Stimulated activated CD4-positive, alpha-beta T cell treated with anti-CD3 and anti-CD28 coated beads, Interleukin-15, amount 100 ng/mL, for 24 hours (primary cell): Measurements from ENCODE around the gene RGS3.
"Not testable (repeated sequence)": the region's sequence is repeated elsewhere in the genome, so short reads cannot be mapped to it uniquely, and the experiment has no call there.

Experiments used
- DNase-seq: peaks from one replicate; pipeline ENCODE4 v3.0.0-alpha.2; 2020

The RGS3 gene

GRCh38 chr9:113532809-113533190 is 69.3 kb downstream of the RGS3 start:
- no peak for DNase-seq

DNA sequence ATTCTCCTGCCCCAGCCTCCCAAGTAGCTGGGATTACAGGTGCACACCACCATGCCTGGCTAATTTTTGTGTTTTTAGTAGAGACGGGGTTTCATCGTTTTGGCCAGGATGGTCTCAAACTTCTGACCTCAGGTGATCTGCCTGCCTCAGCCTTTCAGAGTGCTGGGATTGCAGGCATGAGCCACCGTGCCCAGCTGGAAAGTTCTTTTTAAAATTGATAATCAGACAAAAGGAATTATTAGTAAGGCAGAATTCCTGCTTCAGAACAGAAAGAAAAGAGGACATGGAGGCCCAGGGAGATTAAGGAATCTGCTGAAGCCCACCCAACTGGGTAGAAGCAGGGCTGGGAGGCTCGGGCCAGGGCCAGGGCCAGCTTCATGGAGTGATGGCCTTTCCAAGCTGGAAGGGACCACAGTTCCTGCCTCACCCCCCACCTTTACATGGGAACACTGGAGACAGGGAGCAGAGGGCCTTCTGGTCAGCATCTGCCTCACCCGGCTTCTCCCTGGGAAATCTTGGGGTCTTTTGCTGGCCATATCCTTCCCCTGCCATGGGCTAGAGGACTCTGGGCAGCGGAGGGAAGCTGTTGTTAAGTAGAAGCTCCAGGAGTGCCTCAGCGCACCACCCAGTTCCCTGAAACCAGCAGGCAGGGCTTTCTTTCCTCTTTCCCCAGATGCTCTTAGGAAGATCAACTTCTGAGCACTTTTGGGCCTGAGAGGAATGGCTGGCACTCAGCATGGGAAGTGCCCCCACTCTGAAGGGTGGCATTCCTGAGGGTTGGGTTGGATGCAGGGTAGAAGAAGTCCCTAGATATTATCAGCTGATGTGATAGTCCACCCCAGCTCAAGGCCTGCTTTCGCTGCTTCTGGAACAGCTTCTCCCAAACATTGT is 70.1 kb downstream of the RGS3 start:
- no peak for DNase-seq

DNA sequence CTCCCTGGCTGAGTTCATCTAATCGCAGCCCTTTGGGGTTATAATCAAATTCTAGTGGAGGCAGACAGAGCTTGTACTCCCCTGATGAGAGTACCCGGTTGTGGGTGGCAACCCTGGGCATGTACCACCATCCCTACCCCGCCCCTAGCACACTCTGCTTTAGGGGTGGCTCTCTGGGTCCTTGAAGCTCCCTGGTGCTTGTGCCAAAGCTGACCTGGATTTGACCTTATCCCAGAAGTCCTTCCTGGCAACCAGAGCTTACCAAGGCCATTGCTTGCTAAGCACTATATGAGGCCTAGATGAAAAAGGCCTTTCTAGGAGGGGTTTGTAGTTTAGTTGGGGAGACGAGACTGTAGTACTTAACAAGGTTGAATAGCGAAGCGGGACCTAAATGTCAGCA is 72.2 kb downstream of the RGS3 start:
- no peak for DNase-seq

DNA sequence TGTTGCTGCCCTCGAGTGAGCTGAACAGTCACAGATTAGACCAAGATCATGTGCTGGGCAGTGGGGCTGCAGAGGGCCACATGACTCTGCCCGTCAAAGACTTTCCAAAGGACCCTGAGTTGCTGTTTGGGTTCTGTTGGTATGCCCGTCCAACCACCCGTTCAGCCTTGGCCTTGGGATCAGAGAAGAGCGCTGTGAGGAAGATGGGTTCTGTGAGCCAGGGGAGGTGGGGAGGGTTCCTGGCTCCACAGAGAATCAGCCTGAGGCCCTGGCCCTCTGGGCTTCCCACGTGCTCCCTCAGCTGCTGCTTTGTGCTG is 72.6 kb downstream of the RGS3 start:
- DNase-seq = no peak

DNA sequence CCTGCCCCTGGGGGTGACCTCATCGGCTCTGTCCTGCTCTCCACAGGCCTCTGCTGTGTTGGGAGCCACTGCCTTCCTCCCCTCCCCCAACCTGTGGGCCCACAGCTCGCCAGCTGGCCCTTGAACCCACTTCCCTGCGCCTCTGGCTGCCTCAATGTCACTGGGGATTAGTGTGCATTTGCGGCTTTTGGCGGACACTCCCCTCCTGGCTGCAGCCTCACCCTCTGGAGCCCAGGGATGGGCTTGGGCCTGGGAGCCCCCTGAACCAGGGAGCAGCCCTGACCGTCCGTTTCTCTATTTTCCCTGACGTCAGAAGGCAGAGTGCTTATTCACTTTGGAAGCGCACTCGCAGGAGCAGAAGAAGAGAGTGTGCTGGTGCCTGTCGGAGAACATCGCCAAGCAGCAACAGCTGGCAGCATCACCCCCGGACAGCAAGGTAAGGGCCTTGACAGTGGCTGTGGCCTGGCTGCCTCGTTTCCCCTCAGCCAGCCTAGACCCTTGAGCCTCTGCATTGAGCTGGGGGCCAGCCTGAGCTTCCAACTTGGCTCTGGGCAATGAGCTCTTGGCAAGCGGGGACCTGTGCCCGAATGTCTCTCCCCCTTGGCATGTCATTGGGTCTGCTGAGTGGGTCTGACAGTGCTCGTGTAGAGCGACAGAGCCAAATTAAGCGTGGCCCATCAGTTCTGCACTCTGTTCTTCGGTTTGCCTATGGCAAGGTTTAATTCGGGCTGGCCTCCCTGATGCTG is 73.1 kb downstream of the RGS3 start:
- no peak for DNase-seq

GRCh38 chr9:113537229-113537810 is 73.8 kb downstream of the RGS3 start:
- DNase-seq = no peak

GRCh38 chr9:113538131-113538530 is 74.6 kb downstream of the RGS3 start:
- no peak for DNase-seq

DNA sequence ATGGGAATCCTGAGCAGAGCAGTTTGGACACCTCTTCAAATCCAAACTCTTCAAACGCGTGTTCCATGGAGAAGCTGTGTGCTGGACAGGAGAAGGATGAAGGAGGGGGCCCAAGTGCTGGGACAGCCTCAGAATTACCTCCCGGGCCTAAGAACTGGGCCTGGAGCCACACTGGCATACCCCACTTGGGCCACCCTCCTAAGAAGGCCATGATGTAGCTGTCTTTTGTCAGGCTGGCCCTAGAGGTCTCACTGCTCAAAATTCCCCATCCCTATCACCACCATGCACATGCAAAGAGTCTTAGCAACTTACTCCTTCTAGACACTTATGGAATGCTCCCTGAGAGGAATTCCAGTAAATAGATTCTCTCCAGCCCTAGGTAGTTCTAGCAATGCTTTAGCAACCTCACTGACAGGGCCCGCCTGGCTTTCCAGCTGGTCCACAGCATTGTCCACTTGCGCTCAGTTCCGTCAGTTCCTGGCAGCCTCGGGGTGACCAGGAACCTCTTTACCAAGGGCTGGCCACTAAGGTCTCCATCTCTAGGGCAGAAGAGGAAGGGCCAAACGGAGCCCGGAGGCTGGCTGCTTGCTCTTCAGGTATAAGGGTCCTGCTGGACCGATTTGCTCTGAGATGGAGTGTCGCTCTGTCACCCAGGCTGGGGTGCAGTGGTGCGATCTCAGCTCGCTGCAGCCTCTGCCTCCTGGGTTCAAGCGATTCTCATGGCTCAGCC is 75.3 kb downstream of the RGS3 start:
- no peak for DNase-seq

GRCh38 chr9:113540466-113540865 is 76.9 kb downstream of the RGS3 start:
- no peak for DNase-seq

DNA sequence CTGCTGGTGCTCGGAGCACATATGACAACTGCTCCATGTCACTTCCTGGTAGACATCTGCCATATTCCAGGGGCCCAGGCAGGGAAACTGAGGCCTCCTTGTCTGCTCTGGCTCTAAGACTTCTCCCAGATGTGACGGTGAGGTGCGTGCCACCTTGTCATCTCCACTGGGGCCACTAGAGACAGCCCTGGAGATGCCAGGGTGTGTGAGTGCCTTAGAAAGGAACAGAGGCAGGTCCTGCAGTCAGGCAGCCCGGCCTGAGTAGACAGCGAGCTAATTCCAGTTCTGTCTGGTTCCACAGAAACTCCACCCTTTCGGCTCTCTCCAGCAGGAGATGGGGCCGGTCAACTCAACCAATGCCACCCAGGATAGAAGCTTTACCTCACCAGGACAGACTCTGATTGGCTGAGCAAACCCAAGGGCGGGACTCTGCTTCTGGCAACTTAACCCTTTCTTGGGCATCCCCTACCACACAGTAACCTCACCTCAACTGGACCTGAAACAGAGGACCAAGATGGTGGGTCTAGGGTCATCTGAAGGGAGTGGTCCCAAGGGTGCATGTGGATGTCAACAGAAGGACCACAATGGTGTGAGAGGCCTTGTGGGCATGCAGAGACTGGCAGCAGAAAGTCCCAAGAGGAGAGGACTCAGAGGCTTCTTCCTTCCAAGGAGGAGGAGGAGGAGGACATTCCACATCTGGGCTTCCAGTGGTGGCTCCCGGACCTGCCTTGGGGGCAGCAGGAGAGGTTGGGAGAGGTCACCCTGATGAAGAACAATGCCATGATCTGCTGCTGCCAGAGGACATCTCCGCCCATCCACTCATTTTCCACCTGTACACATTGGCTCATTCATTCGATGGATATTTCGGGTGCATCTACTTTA is 77.7 kb downstream of the RGS3 start:
- DNase-seq = no peak

DNA sequence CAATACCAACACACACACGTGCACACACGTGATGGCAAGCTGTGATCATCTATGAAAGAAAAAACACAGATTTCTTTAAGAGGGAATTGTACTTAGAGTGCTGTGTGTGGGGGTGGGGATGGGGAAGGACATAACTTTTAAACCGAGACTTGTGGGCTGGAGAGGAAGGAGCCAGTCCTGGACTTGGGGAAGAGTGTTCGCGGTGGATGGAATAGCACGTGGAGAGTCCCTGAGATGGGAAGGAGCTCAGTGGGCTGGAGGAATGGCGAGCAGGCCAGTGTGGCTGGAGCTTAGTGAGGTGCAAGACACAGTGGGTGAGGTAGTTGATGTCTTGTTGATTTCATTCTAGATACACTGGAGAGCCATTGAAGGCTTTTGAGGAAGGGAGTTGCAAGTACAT is 78.5 kb downstream of the RGS3 start:
- DNase-seq = no peak

DNA sequence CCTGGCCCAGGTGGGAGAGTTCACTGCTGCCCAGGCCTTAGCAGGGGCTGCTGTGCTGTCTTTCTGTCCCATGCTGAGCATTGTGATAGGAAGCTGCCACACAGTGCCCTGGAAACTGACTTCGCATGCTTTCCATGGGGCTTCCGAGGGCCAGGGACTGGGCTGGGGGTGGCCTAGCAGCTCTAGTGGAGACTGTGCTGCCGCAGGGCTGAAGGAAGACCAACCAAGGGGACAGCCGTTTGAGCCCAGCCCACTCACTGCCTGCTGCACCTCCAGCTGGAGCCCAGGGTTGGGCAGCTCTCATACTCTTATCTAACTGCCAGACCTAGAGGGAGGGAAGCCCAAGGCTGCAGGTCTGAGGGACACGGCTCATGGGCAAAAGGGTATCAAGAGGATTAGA is 79.2 kb downstream of the RGS3 start:
- no peak for DNase-seq

GRCh38 chr9:113543296-113543981 is 79.9 kb downstream of the RGS3 start:
- DNase-seq = no peak

GRCh38 chr9:113543982-113544303 is 80.4 kb downstream of the RGS3 start:
- no peak for DNase-seq

DNA sequence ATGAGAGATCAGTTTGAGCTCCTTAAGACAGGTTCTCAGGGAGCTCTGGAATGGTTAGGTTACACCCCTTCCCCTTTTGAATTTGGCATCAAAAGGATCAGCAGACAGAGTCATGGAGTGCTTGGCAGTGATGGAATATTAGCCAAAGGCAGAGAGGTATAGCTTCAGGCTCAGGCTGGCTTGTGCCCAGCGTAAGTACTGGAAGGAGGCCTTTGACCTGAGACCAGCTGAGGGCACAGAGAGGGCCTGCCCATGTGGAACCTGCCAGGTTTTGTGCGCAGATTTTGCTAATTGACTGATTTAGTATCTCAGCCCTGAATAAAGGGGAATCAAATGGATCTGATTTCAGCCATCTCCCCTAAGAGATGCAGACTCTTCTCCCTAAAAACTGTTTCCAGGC is 81.5 kb downstream of the RGS3 start:
- no peak for DNase-seq

- DNase-seq = no peak
These were observed 83.0 kb downstream of the RGS3 start for GRCh38 chr9:113546566-113546965.

DNA sequence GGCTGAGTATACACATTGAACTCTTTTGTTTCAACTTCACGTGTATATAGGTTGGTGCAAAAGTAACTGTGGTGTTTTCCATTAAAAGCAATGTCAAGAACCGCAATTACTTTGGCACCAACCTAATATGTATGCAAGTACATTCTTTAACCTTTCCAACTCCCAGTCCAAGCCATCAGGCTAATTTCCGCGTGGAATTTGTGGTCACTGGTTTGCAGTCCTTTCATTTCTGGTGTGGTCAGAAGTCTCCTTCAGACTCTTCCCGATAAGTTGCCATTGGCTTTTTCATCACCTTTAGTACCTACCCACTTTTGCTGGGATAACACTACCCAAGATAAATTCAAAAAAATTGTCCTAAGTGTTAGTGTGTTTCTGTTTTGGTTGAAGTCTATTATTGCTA is 84.0 kb downstream of the RGS3 start:
- DNase-seq = no peak

DNA sequence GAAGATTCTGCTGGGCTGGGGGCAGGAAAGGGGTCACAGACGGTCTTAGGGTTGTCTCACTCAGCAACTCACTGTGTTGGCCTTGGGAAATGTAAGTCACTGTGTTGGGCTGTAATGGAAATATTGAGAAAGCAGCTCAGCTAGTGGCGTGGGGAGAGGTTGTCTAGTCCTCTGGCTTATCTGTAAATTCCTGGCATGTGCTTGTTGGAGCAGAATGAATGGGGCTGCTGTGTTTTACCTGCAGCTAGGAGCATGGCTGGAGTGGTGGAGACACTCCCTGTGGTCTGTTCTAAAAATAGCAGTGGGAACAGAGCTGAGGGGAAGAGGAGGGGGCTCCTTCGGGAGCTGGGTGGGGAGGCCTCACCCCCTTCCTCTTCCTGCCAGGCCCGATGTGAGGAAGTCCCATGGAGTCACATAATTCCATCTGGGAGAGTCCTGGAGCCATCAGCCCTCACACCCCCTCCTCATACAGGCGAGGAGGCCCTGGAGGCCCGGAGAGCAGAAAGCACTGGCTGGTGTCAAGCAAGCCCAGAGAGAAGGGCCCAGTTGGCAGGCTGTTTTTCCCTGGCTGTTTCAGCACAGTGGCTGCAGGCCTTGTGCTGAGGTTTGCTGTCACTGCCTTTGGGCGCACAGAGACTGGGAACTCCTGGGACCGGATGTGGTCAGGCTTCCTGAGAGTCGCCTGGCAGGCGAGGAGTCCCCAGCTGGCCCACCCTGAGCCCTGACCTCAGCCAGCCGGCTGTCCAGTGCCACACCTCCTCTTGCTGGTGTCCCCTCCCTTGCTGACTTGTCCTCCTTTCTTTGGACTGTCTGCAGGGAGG is 84.9 kb downstream of the RGS3 start:
- peak; percentile 45 for DNase-seq

- not testable (repeated sequence) for DNase-seq
These were observed 86.4 kb downstream of the RGS3 start for GRCh38 chr9:113549892-113550291.

DNA sequence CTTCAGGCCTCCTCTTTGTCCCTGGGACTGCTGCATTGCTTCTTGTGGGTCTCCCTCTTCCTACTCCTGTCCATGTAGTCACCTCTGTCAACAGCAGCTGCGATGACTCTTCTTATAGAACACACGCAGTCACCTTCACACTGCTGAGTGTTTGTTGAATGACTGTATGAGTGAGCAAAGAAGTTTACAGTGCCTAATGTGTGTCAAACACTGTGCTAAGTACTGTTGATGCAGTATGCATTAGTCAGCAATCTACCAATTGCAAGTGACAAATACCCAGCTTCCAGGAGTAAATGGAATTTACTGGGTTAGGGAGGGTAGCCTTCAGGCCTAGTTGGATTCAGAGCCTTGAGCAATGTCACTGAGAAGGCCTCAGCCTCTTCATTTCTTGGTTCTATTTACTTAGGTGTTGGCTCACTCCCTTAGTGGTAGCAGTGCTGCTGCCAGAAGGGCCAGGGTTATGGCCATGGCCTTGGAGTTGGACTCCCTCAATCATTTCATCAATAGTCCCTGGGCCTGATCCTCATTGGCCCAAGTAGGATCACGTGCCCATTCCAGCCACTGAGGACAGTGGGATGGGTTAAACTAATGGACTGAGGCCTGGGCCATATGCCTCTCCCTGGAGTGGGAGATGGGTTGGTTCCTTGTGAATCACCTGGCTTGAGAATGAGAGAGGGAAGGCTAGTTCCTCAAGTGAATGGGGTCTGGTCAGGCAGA is 93.5 kb downstream of the RGS3 start:
- no peak for DNase-seq
